ENCODE measurements around the gene ANKMY1. TPM values are rescaled to one million over a fixed set of nuclear protein-coding genes. Genes with fewer than 3 reads are reported as not detected.
"Not testable (repeated sequence)": the region's sequence is repeated elsewhere in the genome, so short reads cannot be mapped to it uniquely, and the experiment has no call there.

ANKMY1 gene
- polyA plus RNA-seq, 4 donors = 9.6 to 14.5 (median 10.9) TPM

GRCh38 chr2:240569523-240569997 is 11.8 kb upstream of the ANKMY1 start:
- DNase-seq (ENCODE audit: low read depth in 4 of 4, low spot score in 3 of 4) = no peak

DNA sequence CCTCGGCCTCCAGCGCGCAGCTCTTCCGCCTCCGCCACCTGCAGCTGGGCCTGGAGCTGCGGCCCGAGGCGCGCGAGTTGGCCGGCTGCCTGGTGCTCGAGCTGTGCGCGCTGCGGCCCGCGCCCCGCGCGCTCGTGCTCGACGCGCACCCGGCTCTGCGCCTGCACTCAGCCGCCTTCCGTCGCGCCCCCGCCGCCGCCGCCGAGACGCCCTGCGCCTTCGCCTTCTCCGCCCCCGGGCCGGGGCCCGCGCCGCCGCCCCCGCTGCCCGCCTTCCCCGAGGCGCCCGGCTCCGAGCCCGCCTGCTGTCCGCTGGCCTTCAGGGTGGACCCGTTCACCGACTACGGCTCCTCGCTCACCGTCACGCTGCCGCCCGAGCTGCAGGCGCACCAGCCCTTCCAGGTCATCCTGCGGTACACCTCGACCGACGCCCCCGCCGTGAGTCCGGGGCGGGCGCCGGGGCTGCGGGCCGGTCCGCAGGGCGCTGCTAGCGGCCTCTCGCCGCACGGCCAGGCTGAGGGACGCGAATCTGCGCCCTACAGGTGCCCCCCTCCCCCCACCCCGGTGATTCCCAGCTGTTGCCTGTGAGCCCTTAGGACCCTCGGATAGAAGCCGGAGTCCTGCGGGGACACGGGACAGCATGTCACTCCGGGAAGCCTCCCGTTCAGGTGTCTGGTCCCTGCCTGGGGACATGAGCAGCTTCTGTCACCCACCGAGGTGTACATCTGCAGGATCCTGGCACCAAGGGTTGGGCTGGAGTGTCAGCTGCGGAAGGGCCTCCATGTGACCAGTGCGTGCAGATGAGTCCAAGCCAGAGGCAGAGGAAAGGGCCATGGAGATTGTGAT is 11.1 kb upstream of the ANKMY1 start:
- DNase-seq (ENCODE audit: low read depth in 4 of 4, low spot score in 3 of 4) = no peak

DNA sequence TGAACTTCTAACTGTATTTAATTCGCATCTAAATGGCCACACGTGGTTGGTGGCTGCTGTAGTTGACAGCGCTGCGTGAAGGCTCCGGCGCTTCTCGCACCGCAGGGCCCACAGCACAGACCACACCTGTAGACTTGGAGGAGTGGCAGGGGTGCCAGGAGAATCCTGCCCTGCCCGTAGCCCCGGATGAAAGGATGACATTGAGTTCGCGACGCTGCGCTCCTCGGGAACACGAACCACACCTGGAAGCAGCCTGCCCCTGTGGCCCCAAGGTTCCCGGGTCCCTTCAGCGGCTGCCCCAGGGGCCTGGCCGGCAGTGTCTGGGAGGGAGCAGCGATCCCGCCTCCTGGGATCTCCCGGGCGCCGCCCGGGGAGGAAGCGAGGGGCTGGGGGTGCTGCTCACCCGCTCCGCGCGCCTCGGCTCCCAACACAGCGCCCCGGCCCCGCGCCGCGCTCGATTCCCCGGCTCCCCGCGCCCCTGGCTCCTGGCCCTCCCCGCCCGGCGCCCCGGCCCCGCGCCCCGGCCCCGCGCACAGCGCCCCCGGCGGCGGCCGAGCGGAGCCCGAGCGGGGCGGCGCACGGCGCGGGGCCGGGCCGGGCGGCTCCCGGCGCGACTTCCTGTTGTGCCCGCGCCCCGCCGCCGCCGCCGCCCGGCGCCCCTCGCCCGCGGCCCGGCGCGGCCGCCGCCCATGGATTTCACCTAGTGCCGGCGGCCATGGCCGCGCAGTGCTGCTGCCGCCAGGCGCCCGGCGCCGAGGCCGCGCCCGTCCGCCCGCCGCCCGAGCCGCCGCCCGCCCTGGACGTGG is 10.3 kb upstream of the ANKMY1 start, which contains the start of gene RNPEPL1:
Gene RNPEPL1, plus strand, starts transcription at position 613 of the 806 bp plus-strand sequence. Its CDS starts 103 bp downstream, at position 716.
- no peak for DNase-seq (ENCODE audit: low read depth in 4 of 4, low spot score in 3 of 4)

DNA sequence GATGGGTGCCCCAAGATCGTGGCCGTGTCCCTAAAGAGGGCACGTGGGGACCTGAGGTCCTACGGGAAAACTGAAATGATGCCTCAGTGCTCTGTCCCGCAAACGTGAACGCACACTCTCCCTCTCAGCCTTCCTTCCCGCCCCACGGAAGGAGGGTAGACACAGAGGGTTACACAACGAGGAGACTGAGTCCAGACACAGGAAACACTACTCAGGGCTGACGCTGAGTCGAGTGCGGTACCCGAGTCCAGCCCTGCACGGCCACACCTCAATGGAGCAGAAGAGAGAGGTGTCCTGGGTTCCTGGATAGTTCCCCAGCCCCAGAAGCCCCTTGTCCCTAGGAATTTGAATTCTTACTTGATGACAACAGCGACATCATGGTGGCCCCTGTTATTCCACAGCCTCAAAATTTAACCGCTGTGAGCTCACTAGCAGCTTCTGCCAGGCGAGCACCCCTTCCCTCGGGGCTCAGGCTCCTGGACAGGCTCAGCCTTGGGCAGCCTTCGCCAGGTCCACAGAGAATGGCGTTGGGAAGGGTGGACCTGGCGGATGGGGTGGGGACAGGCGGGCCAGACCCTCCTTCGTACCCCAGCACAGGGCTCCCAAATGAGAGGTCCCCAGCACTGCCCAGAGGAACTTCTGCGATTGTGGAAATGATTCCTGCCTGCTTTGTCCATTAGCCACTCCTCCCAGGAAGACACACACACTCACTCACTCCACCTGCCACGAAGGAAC is 9.5 kb upstream of the ANKMY1 start:
- no peak for DNase-seq (ENCODE audit: low read depth in 4 of 4, low spot score in 3 of 4)

GRCh38 chr2:240566203-240567136 is 8.7 kb upstream of the ANKMY1 start:
- DNase-seq (ENCODE audit: low read depth in 4 of 4, low spot score in 3 of 4) = peak in 2 of 4 donors; percentile 54 to 55

DNA sequence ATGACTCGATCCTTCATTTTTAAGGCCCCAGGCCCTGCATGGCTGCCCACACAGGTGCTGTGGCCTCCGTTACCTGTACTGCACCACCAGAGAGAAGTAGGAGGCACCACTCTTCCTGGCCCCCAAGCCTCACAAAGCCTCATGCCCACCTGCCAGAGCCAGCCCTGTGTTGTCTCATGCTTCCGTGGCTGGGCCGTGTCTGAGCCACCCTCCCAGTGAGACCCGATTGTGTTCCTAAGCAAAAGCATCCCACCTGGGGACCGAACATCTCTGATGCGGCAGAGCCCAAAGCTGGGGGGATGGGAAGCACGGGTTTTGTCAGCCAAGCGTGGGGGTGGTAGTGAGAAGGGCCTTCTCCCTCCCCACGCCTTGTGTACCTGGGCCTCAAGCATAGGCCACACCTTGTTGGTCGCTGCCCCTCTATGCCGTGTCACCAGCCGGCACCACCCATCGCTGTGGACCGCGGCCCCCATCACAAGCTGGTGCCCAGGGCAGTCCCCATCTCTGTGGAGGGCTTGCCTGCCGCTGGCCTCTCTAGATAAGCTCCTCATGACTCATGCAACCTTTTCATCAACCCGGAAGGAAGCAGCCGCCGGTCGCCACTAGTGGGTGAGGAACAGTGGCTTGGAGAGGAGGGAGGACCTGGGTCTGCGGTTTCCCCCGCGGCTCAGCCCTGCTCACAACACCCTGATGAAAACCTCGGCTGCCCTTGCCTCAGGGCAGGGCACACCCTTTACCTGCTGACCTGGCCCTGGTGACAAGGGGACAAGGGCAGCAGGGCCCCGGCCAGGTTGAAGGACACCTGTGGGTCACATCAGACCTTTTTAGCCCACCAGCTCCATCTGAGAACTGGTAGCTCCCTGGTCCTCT is 7.8 kb upstream of the ANKMY1 start:
- DNase-seq (ENCODE audit: low read depth in 4 of 4, low spot score in 3 of 4) = no peak

DNA sequence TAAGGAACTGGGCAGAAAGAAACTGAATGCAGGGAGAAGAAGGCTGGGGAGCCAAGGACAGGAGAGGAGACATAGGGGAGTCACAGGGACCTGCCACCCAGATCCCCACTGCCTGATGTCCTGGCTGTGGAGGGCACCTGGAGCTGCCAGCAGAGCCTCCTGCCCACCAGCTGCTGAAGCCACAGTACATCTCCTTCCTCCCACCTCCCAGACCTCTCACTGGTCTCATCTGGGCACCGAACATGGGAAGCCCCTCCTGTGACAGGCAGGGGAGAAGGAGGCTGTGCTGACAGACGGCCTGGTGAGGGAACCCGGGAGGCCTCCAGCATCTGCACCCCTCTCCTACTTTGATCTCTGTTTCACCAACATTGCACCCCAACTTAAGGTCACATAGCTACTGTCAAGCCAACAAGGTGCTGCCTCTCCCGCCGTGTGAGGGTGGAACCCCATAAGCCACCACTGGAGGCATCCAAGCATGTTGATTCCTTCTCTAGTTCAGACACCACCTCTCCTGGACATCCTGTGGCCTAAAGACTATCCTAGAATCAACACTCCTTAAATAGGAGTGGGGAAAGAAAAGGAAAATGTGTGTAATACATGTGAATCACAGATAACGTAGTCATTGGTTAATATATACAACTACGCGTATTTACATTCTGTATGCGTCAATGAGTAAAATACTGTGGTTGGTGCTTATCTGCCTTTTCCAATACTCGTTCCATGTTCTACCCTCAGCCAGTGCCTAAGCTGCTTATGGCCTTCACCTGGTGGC is 7.0 kb upstream of the ANKMY1 start:
- DNase-seq (ENCODE audit: low read depth in 4 of 4, low spot score in 3 of 4) = no peak

DNA sequence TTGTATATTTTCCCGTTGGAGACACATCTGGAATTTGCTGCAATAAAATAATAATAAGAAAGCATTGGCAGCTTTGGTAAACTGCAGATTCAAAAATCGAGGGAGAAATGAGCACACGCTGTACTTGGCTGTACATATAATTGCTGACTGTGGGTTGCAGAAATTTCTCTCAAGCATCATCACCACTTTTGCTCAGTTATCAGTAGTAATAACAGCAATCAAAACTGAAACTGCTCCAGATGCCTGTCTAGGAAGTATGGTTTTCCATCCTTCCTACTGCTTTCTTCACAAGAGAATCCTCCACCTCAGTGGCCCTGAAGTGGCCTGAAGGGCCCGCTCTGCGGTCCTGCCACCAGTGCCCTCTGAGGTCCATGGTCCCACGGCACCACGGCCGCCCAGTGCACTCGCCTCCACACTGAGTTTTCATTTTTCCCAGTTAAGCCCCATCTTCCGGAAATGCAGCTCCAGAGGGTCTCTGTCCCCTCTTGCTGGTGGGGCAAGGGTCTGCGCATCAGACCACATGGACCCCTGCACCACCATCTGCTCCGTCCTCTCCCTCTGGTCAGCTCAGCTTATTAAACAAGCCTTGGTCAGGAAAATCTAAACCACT is 6.3 kb upstream of the ANKMY1 start:
- no peak for DNase-seq (ENCODE audit: low read depth in 4 of 4, low spot score in 3 of 4)

GRCh38 chr2:240563231-240563630 is 5.4 kb upstream of the ANKMY1 start:
- DNase-seq (ENCODE audit: low read depth in 4 of 4, low spot score in 3 of 4) = not testable (repeated sequence)

DNA sequence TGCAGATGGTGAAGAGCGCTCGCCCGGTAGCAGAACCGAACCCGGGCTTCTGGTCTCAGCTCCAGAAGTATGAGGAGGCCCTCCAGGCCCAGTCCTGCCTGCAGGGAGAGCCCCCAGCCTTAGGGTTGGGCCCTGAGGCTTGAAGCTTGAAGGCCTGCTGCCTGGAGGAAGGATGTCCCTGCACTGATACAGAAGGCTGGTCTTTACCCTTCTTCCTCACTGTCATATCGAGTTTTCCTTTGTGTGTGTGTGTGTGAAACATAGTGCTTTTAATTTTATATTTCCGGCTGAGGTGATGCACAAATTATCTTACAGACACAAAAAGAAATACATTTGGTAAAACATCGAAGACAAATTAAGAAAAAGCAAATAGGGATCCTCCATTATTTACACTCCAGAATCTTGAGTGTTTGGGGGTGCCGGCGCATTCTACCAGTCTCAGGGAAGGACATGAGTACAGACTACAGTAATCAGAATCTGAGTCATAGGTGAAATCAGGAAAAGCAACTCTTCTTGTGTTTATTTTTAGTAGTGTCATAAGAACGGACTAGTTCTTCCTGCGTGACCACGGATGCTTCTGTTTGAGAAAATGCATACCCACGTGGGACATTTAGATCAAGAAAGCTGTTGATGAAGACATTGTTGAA is 3.7 kb upstream of the ANKMY1 start:
- no peak for DNase-seq (ENCODE audit: low read depth in 4 of 4, low spot score in 3 of 4)

GRCh38 chr2:240560480-240561324 is 2.9 kb upstream of the ANKMY1 start:
- peak; percentile 94 to 97 (median 96) for DNase-seq (ENCODE audit: low read depth in 4 of 4, low spot score in 3 of 4)

DNA sequence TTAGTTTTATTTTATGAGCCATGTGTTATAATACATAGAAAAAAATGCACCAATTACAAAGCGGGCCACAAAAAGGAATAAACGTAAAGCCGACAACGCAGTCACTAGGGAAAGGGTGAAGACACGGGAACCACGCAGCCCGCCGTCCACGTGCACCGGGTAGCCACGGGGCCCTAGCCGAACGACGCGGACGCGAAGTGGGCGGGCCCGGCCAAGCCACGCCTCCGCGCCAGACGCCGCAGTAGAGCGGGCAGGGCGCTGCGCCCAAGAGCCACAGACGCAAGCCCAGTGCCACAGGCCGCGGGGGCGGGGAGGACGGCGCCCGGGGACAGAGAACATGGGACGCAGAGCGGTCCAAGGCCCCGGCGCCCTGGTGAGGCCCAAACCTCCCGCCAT is 2.3 kb upstream of the ANKMY1 start, which contains the start of gene DUSP28:
Gene DUSP28, plus strand, starts transcription at position 274 of the 396 bp plus-strand sequence. CDS start 328 bp downstream, outside the sequence.
- peak in 2 of 4 donors; percentile 55 to 66 for DNase-seq (ENCODE audit: low read depth in 4 of 4, low spot score in 3 of 4)

GRCh38 chr2:240559286-240559685 is 1.5 kb upstream of the ANKMY1 start:
- no peak for DNase-seq (ENCODE audit: low read depth in 4 of 4, low spot score in 3 of 4)

GRCh38 chr2:240558236-240558761 is 511 bp upstream of the ANKMY1 start:
- no peak for DNase-seq (ENCODE audit: low read depth in 4 of 4, low spot score in 3 of 4)

DNA sequence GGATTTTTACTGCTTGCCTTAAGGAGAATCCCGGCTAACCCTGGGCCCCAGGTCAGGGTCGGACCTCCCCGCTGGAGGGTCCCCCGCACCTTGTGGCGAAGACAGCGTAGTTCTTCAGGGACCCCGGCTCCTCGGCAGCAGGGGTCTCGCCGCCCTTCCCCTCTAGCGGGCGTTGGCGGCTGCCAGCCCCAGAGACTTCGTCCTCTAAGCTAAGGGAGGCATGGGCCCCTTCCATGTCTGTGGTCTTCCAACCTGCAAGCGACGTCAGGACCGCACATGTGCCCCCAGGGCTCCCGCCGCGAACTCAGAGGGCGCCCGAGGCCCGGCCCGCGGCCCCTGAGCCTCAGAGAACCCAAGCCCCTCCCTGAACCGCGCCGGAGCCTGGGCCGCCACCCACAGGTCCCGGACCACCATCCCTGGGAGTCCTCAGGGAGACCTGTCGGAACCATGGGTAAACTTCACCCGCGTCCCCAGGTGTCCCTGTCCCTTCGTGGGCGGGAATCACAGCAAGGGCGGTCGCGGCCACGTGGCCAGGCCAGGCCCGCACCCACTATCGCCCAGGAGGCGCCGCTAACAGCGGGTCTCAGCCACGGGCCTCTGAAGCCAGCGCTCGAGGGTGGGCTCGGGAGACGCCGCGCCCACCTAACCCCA is 562 bp downstream of the ANKMY1 start:
- no peak for DNase-seq (ENCODE audit: low read depth in 4 of 4, low spot score in 3 of 4)

All from right renal pelvis (tissue), 4 donors.